ENCODE results near the gene NRAP. TPM values are rescaled to one million over a fixed set of nuclear protein-coding genes. Genes with fewer than 3 reads are reported as not detected.

NRAP gene
- total RNA-seq, 3 donors from 2014 or later, result not detected

GRCh38 chr10:113613977-113614690 lies 49.7 kb downstream of the NRAP start:
- peaks cover 32% of the 10 kb centered on the region for H3K27me3 Mint-ChIP-seq (ENCODE audit: low read depth)
- no peak for DNase-seq
- H3K9me3 Mint-ChIP-seq, result no peaks in the 10 kb centered on the region
- no peak overlapping the region for H3K4me3 Mint-ChIP-seq
- no peak for ATAC-seq
- no peaks in the 10 kb centered on the region for H3K36me3 Mint-ChIP-seq (ENCODE audit: insufficient read depth)
- H3K4me1 Mint-ChIP-seq (ENCODE audit: low read depth), result no peaks in the 10 kb centered on the region

GRCh38 chr10:113613427-113613826 lies 50.4 kb downstream of the NRAP start:
- peaks cover 32% of the 10 kb centered on the region for H3K27me3 Mint-ChIP-seq (ENCODE audit: low read depth)
- ATAC-seq, result no peak
- no peak overlapping the region for H3K4me3 Mint-ChIP-seq
- DNase-seq, result no peak
- no peaks in the 10 kb centered on the region for H3K9me3 Mint-ChIP-seq
- no peaks in the 10 kb centered on the region for H3K36me3 Mint-ChIP-seq (ENCODE audit: insufficient read depth)
- H3K4me1 Mint-ChIP-seq (ENCODE audit: low read depth), result no peaks in the 10 kb centered on the region

GRCh38 chr10:113612154-113612553 lies 51.7 kb downstream of the NRAP start:
- no peaks in the 10 kb centered on the region for H3K9me3 Mint-ChIP-seq
- H3K4me3 Mint-ChIP-seq, result no peak overlapping the region
- no peaks in the 10 kb centered on the region for H3K4me1 Mint-ChIP-seq (ENCODE audit: low read depth)
- peaks cover 29% of the 10 kb centered on the region for H3K27me3 Mint-ChIP-seq (ENCODE audit: low read depth)
- H3K36me3 Mint-ChIP-seq (ENCODE audit: insufficient read depth), result no peaks in the 10 kb centered on the region
- no peak for DNase-seq
- ATAC-seq, result no peak

GRCh38 chr10:113610631-113611601 lies 52.9 kb downstream of the NRAP start:
- no peak for DNase-seq
- ATAC-seq, result no peak
- no peaks in the 10 kb centered on the region for H3K36me3 Mint-ChIP-seq (ENCODE audit: insufficient read depth)
- H3K4me1 Mint-ChIP-seq (ENCODE audit: low read depth), result no peaks in the 10 kb centered on the region
- H3K9me3 Mint-ChIP-seq, result no peaks in the 10 kb centered on the region
- H3K4me3 Mint-ChIP-seq, result no peak overlapping the region
- peaks cover 21% of the 10 kb centered on the region for H3K27me3 Mint-ChIP-seq (ENCODE audit: low read depth)

- no peaks in the 10 kb centered on the region for H3K9me3 Mint-ChIP-seq
- H3K4me1 Mint-ChIP-seq (ENCODE audit: low read depth), result no peaks in the 10 kb centered on the region
- H3K27me3 Mint-ChIP-seq (ENCODE audit: low read depth), result peaks cover 24% of the 10 kb centered on the region
- no peaks in the 10 kb centered on the region for H3K36me3 Mint-ChIP-seq (ENCODE audit: insufficient read depth)
- no peak overlapping the region for H3K4me3 Mint-ChIP-seq
- ATAC-seq (no peak), DNase-seq (no peak)
Observed at GRCh38 chr10:113609704-113610108, 54.1 kb downstream of the NRAP start.

- no peak overlapping the region for H3K4me3 Mint-ChIP-seq
- no peaks in the 10 kb centered on the region for H3K36me3 Mint-ChIP-seq (ENCODE audit: insufficient read depth)
- DNase-seq, result no peak
- H3K27me3 Mint-ChIP-seq (ENCODE audit: low read depth), result peaks cover 17% of the 10 kb centered on the region
- H3K9me3 Mint-ChIP-seq, result no peaks in the 10 kb centered on the region
- no peak for ATAC-seq
- no peaks in the 10 kb centered on the region for H3K4me1 Mint-ChIP-seq (ENCODE audit: low read depth)
Observed at GRCh38 chr10:113605268-113605978, 58.4 kb downstream of the NRAP start.

GRCh38 chr10:113604572-113604971 lies 59.3 kb downstream of the NRAP start:
- no peak overlapping the region for H3K4me3 Mint-ChIP-seq
- no peak for DNase-seq
- peaks cover 15% of the 10 kb centered on the region for H3K27me3 Mint-ChIP-seq (ENCODE audit: low read depth)
- no peaks in the 10 kb centered on the region for H3K9me3 Mint-ChIP-seq
- ATAC-seq, result no peak
- no peaks in the 10 kb centered on the region for H3K36me3 Mint-ChIP-seq (ENCODE audit: insufficient read depth)
- H3K4me1 Mint-ChIP-seq (ENCODE audit: low read depth), result no peaks in the 10 kb centered on the region

- DNase-seq, result no peak
- Mint-ChIP-seq H3K4me3 (no peak overlapping the region), H3K9me3 (no peaks in the 10 kb centered on the region), H3K36me3 (ENCODE audit: insufficient read depth) (no peaks in the 10 kb centered on the region), H3K27me3 (ENCODE audit: low read depth) (peaks cover 15% of the 10 kb centered on the region), H3K4me1 (ENCODE audit: low read depth) (no peaks in the 10 kb centered on the region)
- ATAC-seq, result no peak
Observed at GRCh38 chr10:113603057-113603777, 60.6 kb downstream of the NRAP start.

GRCh38 chr10:113600569-113600968 lies 63.3 kb downstream of the NRAP start:
- no peak for DNase-seq
- peaks cover 19% of the 10 kb centered on the region for H3K27me3 Mint-ChIP-seq (ENCODE audit: low read depth)
- no peaks in the 10 kb centered on the region for H3K4me1 Mint-ChIP-seq (ENCODE audit: low read depth)
- no peaks in the 10 kb centered on the region for H3K9me3 Mint-ChIP-seq
- H3K36me3 Mint-ChIP-seq (ENCODE audit: insufficient read depth), result no peaks in the 10 kb centered on the region
- no peak for ATAC-seq
- no peak overlapping the region for H3K4me3 Mint-ChIP-seq

GRCh38 chr10:113594652-113595051 lies 69.2 kb downstream of the NRAP start:
- DNase-seq (no peak), ATAC-seq (no peak)
- H3K27me3 Mint-ChIP-seq (ENCODE audit: low read depth), result peaks cover 12% of the 10 kb centered on the region
- H3K4me1 Mint-ChIP-seq (ENCODE audit: low read depth), result no peaks in the 10 kb centered on the region
- no peaks in the 10 kb centered on the region for H3K36me3 Mint-ChIP-seq (ENCODE audit: insufficient read depth)
- H3K4me3 Mint-ChIP-seq, result no peak overlapping the region
- H3K9me3 Mint-ChIP-seq, result no peaks in the 10 kb centered on the region

- H3K9me3 Mint-ChIP-seq, result no peaks in the 10 kb centered on the region
- ATAC-seq (peak in 1 of 2 donors; percentile 13), DNase-seq (no peak)
- peaks cover 8% of the 10 kb centered on the region for H3K27me3 Mint-ChIP-seq (ENCODE audit: low read depth)
- no peaks in the 10 kb centered on the region for H3K36me3 Mint-ChIP-seq (ENCODE audit: insufficient read depth)
- no peaks in the 10 kb centered on the region for H3K4me1 Mint-ChIP-seq (ENCODE audit: low read depth)
- no peak overlapping the region for H3K4me3 Mint-ChIP-seq
Observed at GRCh38 chr10:113592380-113592779, 71.5 kb downstream of the NRAP start.

GRCh38 chr10:113590581-113590980 lies 73.3 kb downstream of the NRAP start:
- H3K4me3 Mint-ChIP-seq, result no peak overlapping the region
- H3K36me3 Mint-ChIP-seq (ENCODE audit: insufficient read depth), result no peaks in the 10 kb centered on the region
- DNase-seq (no peak), ATAC-seq (no peak)
- H3K9me3 Mint-ChIP-seq, result no peaks in the 10 kb centered on the region
- H3K4me1 Mint-ChIP-seq (ENCODE audit: low read depth), result no peaks in the 10 kb centered on the region
- H3K27me3 Mint-ChIP-seq (ENCODE audit: low read depth), result peaks cover 8% of the 10 kb centered on the region

GRCh38 chr10:113589201-113589770 lies 74.6 kb downstream of the NRAP start:
- no peaks in the 10 kb centered on the region for H3K9me3 Mint-ChIP-seq
- DNase-seq (no peak), ATAC-seq (no peak)
- no peak overlapping the region for H3K4me3 Mint-ChIP-seq
- no peaks in the 10 kb centered on the region for H3K4me1 Mint-ChIP-seq (ENCODE audit: low read depth)
- H3K36me3 Mint-ChIP-seq (ENCODE audit: insufficient read depth), result no peaks in the 10 kb centered on the region
- peaks cover 11% of the 10 kb centered on the region for H3K27me3 Mint-ChIP-seq (ENCODE audit: low read depth)
